HepG2 (cell line): ENCODE data around the gene GMFB. TPM values are rescaled to one million over a fixed set of nuclear protein-coding genes. Genes with fewer than 3 reads are reported as not detected.
A peak's percentile ranks its signal among the peaks of the same experiment; 100 is the strongest.

Source experiments
- BHLHE40 ChIP-seq: IDR thresholded peaks from 2 replicates; pipeline ENCODE4 v1.6.1; 2011; ENCODE audit warnings: low read length, improper control_type of control experiment
- DPF2 ChIP-seq: sonication (generic); formaldehyde crosslinking; IDR thresholded peaks from 2 replicates; pipeline ENCODE4 v1.4.0; 2020; ENCODE audit warnings: mild to moderate bottlenecking, low read depth, missing genetic modification reagents, borderline replicate concordance
- FOXJ3 ChIP-seq: sonication (generic); formaldehyde crosslinking; IDR thresholded peaks from 2 replicates; pipeline ENCODE4 v1.4.0; 2020; ENCODE audit warnings: missing genetic modification reagents, mild to moderate bottlenecking, borderline replicate concordance
- JUN ChIP-seq: sonication (generic); formaldehyde crosslinking; IDR thresholded peaks from 2 replicates; pipeline ENCODE4 v1.4.0; 2020; ENCODE audit warnings: mild to moderate bottlenecking, missing genetic modification reagents
- KDM1A ChIP-seq: IDR thresholded peaks from 2 replicates; pipeline ENCODE4 v1.6.1; 2016; ENCODE audit warnings: missing compliant biosample characterization
- KLF16 ChIP-seq, 2 experiments: sonication (generic) in 1 of 2; formaldehyde crosslinking in 1 of 2; IDR thresholded peaks; 2 replicates each; pipeline versions ENCODE4 v1.6.1 to v1.8.0; 2016 to 2023; ENCODE audit warnings: missing genetic modification reagents in 2 of 2, missing compliant biosample characterization in 1 of 2
- MTF2 ChIP-seq: sonication (generic); formaldehyde crosslinking; IDR thresholded peaks from 2 replicates; pipeline ENCODE4 v1.5.0; 2020; ENCODE audit warnings: missing genetic modification reagents, borderline replicate concordance
- NCOR1 ChIP-seq: fragments of 200-600 bp; sonication (generic); IDR thresholded peaks from 2 replicates; pipeline ENCODE4 v1.7.0; 2017; ENCODE audit warnings: antibody characterized with exemption, low read length, borderline replicate concordance
- NFIC ChIP-seq: IDR thresholded peaks from 2 replicates; pipeline ENCODE4 v1.6.1; 2012; ENCODE audit warnings: mild to moderate bottlenecking, low read length, inconsistent platforms
- NKX3-1 ChIP-seq: sonication (generic); formaldehyde crosslinking; IDR thresholded peaks from 2 replicates; pipeline ENCODE4 v1.5.0; 2020; ENCODE audit warnings: missing genetic modification reagents
- PAF1 ChIP-seq: IDR thresholded peaks from 2 replicates; pipeline ENCODE4 v1.6.1; 2016; ENCODE audit warnings: missing genetic modification reagents, missing compliant biosample characterization
- POLR2AphosphoS5 ChIP-seq: IDR thresholded peaks from 2 replicates; pipeline ENCODE4 v1.6.1; 2012; ENCODE audit warnings: low read depth, low read length
- RAD51 ChIP-seq: fragments of 450-650 bp; IDR thresholded peaks from 2 replicates; pipeline ENCODE4 v1.6.1; 2016; ENCODE audit warnings: borderline replicate concordance
- SALL1 ChIP-seq: sonication (generic); formaldehyde crosslinking; IDR thresholded peaks from 2 replicates; pipeline ENCODE4 v1.8.0; 2022; ENCODE audit warnings: mild to moderate bottlenecking, missing genetic modification reagents
- WIZ ChIP-seq: sonication (generic); formaldehyde crosslinking; IDR thresholded peaks from 2 replicates; pipeline ENCODE4 v1.5.1; 2020; ENCODE audit warnings: mild to moderate bottlenecking, missing genetic modification reagents
- XRCC5 ChIP-seq: fragments of 200-400 bp; formaldehyde crosslinking; optimal IDR thresholded peaks from 2 replicates; pipeline ENCODE3; 2017; ENCODE audit warnings: mild to moderate bottlenecking, low read length
- YEATS2 ChIP-seq: sonication (generic); formaldehyde crosslinking; IDR thresholded peaks from 2 replicates; pipeline ENCODE4 v1.4.0; 2020; ENCODE audit warnings: missing genetic modification reagents, borderline replicate concordance
- ZBTB7B ChIP-seq: sonication (generic); formaldehyde crosslinking; IDR thresholded peaks from 2 replicates; pipeline ENCODE4 v1.4.0; 2020; ENCODE audit warnings: missing genetic modification reagents
- ZNF589 ChIP-seq: sonication (generic); formaldehyde crosslinking; conservative IDR thresholded peaks from 2 replicates; pipeline ENCODE4 v1.8.0; 2022; ENCODE audit warnings: mild to moderate bottlenecking, moderate library complexity, missing genetic modification reagents
- ZNF781 ChIP-seq: sonication (generic); formaldehyde crosslinking; IDR thresholded peaks from 2 replicates; pipeline ENCODE4 v1.5.1; 2020; ENCODE audit warnings: borderline replicate concordance, mild to moderate bottlenecking, missing genetic modification reagents; ENCODE audit errors: not compliant biosample characterization
- ZSCAN12 ChIP-seq: sonication (generic); formaldehyde crosslinking; IDR thresholded peaks from 2 replicates; pipeline ENCODE4 v1.9.0; 2021; ENCODE audit warnings: mild to moderate bottlenecking, missing genetic modification reagents
- polyA plus RNA-seq, 8 experiments: library from polyadenylated mRNA; depleted of rRNA in 3 of 8; stranded (reverse) in 7 of 8; unstranded in 1 of 8; fragments of >200 nt; fragmentation: Illumina TruSeq in 4 of 8; extraction: Trizol in 4 of 8; gene quantifications; 2 replicates each; pipeline versions ENCODE4 v1.2.1 to v1.2.3, GENCODE V29; 2011 to 2016; ENCODE audit warnings: low read depth in 4 of 8, missing spikeins in 1 of 8, mixed read lengths in 1 of 8; ENCODE audit not compliant: insufficient read depth in 1 of 8
- total RNA-seq, 5 experiments: library from RNA; depleted of rRNA; stranded (reverse); fragments of >200 nt; fragmentation: Illumina TruSeq; extraction: Trizol; gene quantifications; 2 replicates each; pipeline ENCODE4 v1.2.3, GENCODE V29; 2016; ENCODE audit warnings: low read depth in 1 of 5
- TF ChIP-seq, protein P1 (sequence below): sonication (generic); formaldehyde crosslinking; IDR thresholded peaks from 2 replicates; pipeline ENCODE4 v1.4.0; 2020; ENCODE audit warnings: mild to moderate bottlenecking, low read depth, missing genetic modification reagents
- TF ChIP-seq, protein P2 (sequence below): sonication (generic); formaldehyde crosslinking; IDR thresholded peaks from 2 replicates; pipeline ENCODE4 v1.4.0; 2020; ENCODE audit warnings: missing genetic modification reagents
- TF ChIP-seq, protein P3 (sequence below), 2 experiments: IDR thresholded peaks; 2 replicates each; pipeline ENCODE4 v1.6.1; 2011 to 2012; ENCODE audit warnings: low read length in 2 of 2, borderline replicate concordance in 1 of 2, low read depth in 1 of 2, mild to moderate bottlenecking in 1 of 2, moderate library complexity in 1 of 2

GMFB gene
- total and polyA plus RNA-seq, 2 of the 13 experiments (the other 11 are each of a cell fraction or from before 2014, with no cell fraction given): 17.3 to 68.2 TPM

DNA sequence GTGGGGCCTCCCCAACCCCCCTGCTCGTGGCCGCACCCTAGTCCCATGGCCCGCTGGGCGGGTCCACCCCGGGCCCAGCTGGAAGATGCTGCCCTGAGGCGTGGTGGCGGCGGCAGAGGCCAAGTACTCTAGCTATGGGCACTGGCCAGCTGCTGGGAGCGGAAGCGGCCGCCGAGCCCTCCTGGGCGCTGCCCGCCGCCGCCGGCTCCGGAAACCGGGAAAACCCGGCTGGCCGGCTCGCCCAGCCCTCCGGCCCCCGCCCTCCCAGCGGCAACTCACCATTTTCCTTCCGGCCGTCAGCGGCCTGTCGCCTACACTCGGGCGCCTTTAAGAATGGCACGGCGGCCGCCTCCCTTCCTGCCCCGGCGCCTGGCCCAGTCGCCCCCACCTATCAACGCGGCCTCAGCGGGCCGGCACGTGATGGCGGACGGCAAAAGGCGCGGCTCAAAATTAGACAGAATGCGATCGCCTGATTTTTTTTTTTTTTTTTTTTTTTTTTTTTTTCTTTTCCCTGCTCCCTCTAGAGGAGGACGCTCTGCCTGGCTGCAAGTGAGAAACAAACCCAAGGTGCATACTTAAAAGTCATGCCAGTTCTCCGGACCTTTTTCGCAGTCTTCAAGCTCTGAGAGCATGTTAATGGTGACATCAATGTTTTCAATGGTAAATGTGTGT is at the start of gene GMFB (continued):
- TF ChIP-seq JUN (CRISPR knock-in tag) (peak; percentile 51; the same call in 1 of the 2 replicates), DPF2 (no peak), ZNF781 (CRISPR knock-in tag) (no peak), YEATS2 (CRISPR knock-in tag) (peak; percentile 73), ZSCAN12 (CRISPR knock-in tag) (no peak; the same call in 1 of the 2 replicates), RAD51 (peak; percentile 28; the same call in 1 of the 2 replicates), KLF16 (CRISPR knock-in tag; IDR thresholded peaks at IDR 0.05) (peak in 1 of 2 experiments; percentile 67; a peak in 1 of 4 replicates), ZBTB7B (CRISPR knock-in tag) (no peak; the same call in 1 of the 2 replicates), SALL1 (CRISPR knock-in tag) (peak; percentile 76), MTF2 (CRISPR knock-in tag) (0 out of 2 replicates have a peak, but pooled peaks have one; percentile 55), PAF1 (CRISPR knock-in tag) (no peak), BHLHE40 (peak; percentile 98), ZNF589 (CRISPR knock-in tag) (no peak), FOXJ3 (CRISPR knock-in tag) (no peak), KDM1A (CRISPR knock-in tag) (no peak), NFIC (no peak; the same call in 1 of the 2 replicates), NCOR1 (no peak; the same call in 1 of the 2 replicates), NKX3-1 (CRISPR knock-in tag) (no peak), XRCC5 (no peak), POLR2AphosphoS5 (peak; percentile 64), WIZ (CRISPR knock-in tag) (no peak)
- TF ChIP-seq, protein P1, sequence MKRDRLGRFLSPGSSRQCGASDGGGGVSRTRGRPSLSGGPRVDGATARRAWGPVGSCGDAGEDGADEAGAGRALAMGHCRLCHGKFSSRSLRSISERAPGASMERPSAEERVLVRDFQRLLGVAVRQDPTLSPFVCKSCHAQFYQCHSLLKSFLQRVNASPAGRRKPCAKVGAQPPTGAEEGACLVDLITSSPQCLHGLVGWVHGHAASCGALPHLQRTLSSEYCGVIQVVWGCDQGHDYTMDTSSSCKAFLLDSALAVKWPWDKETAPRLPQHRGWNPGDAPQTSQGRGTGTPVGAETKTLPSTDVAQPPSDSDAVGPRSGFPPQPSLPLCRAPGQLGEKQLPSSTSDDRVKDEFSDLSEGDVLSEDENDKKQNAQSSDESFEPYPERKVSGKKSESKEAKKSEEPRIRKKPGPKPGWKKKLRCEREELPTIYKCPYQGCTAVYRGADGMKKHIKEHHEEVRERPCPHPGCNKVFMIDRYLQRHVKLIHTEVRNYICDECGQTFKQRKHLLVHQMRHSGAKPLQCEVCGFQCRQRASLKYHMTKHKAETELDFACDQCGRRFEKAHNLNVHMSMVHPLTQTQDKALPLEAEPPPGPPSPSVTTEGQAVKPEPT (CRISPR knock-in tag): no peak
- TF ChIP-seq, protein P2, sequence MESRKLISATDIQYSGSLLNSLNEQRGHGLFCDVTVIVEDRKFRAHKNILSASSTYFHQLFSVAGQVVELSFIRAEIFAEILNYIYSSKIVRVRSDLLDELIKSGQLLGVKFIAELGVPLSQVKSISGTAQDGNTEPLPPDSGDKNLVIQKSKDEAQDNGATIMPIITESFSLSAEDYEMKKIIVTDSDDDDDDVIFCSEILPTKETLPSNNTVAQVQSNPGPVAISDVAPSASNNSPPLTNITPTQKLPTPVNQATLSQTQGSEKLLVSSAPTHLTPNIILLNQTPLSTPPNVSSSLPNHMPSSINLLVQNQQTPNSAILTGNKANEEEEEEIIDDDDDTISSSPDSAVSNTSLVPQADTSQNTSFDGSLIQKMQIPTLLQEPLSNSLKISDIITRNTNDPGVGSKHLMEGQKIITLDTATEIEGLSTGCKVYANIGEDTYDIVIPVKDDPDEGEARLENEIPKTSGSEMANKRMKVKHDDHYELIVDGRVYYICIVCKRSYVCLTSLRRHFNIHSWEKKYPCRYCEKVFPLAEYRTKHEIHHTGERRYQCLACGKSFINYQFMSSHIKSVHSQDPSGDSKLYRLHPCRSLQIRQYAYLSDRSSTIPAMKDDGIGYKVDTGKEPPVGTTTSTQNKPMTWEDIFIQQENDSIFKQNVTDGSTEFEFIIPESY (CRISPR knock-in tag): no peak
- TF ChIP-seq, protein P3, sequence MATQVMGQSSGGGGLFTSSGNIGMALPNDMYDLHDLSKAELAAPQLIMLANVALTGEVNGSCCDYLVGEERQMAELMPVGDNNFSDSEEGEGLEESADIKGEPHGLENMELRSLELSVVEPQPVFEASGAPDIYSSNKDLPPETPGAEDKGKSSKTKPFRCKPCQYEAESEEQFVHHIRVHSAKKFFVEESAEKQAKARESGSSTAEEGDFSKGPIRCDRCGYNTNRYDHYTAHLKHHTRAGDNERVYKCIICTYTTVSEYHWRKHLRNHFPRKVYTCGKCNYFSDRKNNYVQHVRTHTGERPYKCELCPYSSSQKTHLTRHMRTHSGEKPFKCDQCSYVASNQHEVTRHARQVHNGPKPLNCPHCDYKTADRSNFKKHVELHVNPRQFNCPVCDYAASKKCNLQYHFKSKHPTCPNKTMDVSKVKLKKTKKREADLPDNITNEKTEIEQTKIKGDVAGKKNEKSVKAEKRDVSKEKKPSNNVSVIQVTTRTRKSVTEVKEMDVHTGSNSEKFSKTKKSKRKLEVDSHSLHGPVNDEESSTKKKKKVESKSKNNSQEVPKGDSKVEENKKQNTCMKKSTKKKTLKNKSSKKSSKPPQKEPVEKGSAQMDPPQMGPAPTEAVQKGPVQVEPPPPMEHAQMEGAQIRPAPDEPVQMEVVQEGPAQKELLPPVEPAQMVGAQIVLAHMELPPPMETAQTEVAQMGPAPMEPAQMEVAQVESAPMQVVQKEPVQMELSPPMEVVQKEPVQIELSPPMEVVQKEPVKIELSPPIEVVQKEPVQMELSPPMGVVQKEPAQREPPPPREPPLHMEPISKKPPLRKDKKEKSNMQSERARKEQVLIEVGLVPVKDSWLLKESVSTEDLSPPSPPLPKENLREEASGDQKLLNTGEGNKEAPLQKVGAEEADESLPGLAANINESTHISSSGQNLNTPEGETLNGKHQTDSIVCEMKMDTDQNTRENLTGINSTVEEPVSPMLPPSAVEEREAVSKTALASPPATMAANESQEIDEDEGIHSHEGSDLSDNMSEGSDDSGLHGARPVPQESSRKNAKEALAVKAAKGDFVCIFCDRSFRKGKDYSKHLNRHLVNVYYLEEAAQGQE (IDR thresholded peaks at IDR 0.05; ENCODE audit: borderline replicate concordance in 1 of 2, low read depth in 1 of 2, low read length in 2 of 2): peak in 1 of 2 experiments; percentile 53; a peak in 1 of 4 replicates
